OCI-LY3 (cell line): ENCODE measurements around the gene RELB.

Experiments used
- EZH2phosphoT487 ChIP-seq: fragments of 200-600 bp; shearing (Covaris generic); IDR thresholded peaks from 2 replicates; pipeline ENCODE4 v1.6.1; 2018; ENCODE audit warnings: antibody characterized with exemption, mixed run types, low read depth
- TF ChIP-seq, protein P1 (sequence below): fragments of 200-600, 300-600 bp; sonication (generic); IDR thresholded peaks from 2 replicates; pipeline ENCODE4 v1.5.1; 2014; ENCODE audit warnings: antibody characterized with exemption, low read length, low read depth

DNA sequence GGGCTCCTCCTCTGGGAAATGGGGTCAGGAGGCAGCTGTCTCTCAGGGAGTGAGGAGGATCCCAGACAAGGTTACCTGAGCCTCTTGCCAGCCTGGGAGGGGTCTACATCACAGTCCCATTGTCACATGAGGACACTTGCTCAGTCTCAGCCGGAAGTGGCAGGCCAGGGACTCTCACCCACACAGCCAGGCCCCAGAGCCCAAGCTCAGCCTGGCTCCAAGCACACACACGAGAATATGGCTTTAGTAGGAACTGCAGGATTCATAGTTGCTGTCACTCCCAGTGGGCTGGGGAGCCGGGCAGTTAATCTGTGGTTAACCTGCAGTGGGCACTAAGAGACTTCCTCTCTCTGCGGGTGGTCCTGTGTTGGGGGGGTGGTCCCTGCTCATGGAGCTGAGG is 15.8 kb upstream of the RELB start:
- TF ChIP-seq, protein P1, sequence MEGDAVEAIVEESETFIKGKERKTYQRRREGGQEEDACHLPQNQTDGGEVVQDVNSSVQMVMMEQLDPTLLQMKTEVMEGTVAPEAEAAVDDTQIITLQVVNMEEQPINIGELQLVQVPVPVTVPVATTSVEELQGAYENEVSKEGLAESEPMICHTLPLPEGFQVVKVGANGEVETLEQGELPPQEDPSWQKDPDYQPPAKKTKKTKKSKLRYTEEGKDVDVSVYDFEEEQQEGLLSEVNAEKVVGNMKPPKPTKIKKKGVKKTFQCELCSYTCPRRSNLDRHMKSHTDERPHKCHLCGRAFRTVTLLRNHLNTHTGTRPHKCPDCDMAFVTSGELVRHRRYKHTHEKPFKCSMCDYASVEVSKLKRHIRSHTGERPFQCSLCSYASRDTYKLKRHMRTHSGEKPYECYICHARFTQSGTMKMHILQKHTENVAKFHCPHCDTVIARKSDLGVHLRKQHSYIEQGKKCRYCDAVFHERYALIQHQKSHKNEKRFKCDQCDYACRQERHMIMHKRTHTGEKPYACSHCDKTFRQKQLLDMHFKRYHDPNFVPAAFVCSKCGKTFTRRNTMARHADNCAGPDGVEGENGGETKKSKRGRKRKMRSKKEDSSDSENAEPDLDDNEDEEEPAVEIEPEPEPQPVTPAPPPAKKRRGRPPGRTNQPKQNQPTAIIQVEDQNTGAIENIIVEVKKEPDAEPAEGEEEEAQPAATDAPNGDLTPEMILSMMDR, result no peak
- TF ChIP-seq EZH2phosphoT487, result no peak
